NCI-H345 (cell line): Measurements from ENCODE around the gene PSME2.
A peak's percentile ranks its signal among the peaks of the same experiment; 100 is the strongest.

ENCODE experiments used
- DNase-seq: peaks from one replicate; lab custom pipeline; 2025; lab: John Stamatoyannopoulos, UW

PSME2 gene

DNA sequence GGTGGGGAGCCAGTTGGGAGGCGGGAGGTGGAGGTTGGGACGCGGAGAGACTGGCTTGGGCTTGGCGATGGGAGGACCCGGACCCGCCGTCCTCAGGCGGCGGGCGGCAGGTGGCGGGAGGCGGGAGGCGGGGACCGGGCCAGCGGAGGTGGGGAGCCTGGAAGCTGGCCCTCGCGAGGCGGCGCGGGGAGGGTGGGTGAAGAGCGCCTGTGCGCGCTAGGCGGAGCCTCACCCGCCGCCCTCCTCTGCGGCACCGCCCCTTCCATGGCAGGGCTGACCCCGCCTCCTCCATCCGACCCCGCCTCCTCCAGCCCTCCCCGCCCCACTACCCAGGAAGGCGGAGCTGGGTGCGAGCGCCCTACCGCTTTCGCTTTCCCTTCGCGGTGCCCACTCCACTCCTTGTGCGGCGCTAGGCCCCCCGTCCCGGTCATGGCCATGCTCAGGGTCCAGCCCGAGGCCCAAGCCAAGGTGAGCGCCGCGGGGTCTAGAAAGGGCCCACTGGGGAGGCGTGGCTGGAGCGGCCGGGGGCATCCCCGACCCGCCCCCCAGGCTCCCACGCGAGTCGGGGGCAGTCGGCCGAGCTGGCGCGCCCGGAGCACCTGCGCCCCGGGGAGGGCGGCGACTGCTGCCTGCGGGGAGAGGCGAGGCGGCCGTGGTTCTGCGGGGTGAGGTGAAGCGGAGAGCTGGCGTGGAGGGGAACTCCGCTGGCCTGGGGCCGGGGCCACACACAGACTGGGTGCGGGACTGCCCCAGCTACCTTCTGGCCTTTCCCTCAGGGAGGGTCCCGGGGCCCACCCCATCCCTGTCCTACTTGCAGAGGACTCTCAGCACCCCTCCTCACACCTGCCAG, 10.4 kb downstream of the PSME2 start, which contains the start of gene PSME1:
PSME1 (plus strand) TSS at position 361 of the 850 bp plus-strand sequence; CDS start at position 430, 69 bp downstream.
- DNase-seq: peak; percentile 94

- no peak for DNase-seq
Observed at GRCh38 chr14:24135584-24135833, 10.9 kb downstream of the PSME2 start.

GRCh38 chr14:24133735-24134134, 12.7 kb downstream of the PSME2 start:
- no peak for DNase-seq

GRCh38 chr14:24132976-24133375, 13.4 kb downstream of the PSME2 start:
- no peak for DNase-seq

DNA sequence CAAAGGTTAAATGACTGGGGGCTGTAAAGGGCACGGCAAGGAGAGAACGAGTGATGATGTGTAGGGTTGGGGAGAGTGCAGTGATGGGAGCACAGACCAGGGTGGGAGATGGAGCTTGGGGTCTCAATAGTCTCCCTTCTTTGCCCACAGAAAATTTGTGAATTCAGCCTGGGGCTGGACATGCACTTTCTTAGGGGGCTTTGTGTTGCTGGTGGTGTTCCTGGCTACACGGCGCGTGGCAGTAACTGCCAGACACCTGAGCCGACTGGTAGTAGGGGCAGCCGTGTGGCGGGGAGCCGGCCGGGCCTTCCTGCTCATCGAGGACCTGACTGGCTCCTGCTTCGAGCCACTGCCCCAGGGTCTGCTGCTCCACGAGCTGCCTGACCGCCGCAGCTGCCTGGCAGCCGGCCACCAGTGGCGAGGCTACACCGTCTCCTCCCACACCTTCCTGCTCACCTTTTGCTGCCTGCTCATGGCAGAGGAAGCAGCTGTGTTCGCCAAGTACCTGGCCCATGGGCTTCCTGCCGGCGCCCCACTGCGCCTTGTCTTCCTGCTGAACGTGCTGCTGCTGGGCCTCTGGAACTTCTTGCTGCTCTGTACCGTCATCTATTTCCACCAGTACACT, 14.2 kb downstream of the PSME2 start:
- DNase-seq: no peak

DNA sequence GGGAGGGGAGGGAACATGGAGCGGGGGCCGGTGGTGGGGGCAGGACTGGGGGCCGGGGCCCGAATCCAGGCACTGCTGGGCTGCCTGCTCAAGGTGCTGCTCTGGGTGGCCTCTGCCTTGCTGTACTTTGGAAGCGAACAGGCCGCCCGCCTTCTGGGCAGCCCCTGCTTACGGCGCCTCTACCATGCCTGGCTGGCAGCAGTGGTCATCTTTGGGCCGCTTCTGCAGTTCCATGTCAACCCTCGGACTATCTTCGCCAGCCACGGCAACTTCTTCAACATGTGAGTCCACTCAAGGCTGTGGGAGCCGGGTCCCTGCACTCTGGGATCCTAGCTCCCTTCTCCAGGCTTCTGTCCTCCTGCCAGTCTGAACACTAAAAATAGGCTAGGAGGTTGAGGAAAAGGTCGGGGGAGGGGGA, 14.9 kb downstream of the PSME2 start:
- DNase-seq: no peak

GRCh38 chr14:24130717-24131548, 15.5 kb downstream of the PSME2 start:
- no peak for DNase-seq

DNA sequence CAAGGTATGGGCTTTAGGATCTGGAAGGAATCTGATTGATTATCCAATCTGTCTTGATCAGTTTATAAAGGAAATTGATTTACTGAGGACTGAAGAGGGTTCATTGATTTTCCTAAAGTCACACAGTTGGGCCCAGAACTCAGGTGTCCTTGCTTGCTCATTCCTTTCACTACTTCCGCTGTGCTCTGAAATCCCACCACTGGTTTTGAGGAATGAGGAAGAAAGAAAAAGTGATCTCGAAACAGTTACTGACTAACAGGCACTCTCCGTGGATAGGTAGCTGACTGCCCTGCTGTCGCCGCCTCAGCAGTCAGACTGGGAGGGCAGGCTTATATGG, 16.1 kb downstream of the PSME2 start, which contains the start of gene FITM1:
FITM1 (plus strand) TSS at position 280 of the 337 bp plus-strand sequence. CDS start 905 bp downstream, outside the sequence.
- no peak for DNase-seq

DNA sequence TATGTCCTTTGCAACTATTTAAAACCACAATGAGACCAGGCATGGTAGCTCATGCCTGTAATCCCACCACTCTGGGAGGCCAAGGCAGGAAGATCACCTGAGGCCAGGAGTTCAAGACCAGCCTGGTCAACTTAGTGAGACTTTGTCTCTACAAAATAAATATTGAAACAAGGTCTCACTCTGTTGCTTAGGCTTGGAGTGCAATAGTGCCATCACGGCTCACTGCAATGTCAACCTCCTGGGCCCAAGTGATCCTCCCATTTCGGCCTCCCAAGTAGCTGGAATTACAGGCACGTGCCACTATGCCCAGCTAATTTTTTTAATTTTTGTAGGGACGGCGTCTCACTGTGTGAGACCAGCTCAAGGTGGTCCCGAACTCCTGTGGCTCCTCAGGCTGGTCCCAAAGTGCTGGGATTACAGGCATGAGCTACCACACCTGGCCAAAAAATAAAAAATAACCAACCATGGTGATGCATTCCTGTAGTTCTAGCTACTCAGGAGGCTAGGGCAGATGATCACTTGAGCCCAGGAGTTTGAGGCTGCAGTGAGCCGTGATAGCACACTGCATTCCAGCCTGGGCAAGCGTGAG, 16.9 kb downstream of the PSME2 start:
- DNase-seq: no peak

- no peak for DNase-seq
Observed at GRCh38 chr14:24127673-24128072, 18.7 kb downstream of the PSME2 start.

DNA sequence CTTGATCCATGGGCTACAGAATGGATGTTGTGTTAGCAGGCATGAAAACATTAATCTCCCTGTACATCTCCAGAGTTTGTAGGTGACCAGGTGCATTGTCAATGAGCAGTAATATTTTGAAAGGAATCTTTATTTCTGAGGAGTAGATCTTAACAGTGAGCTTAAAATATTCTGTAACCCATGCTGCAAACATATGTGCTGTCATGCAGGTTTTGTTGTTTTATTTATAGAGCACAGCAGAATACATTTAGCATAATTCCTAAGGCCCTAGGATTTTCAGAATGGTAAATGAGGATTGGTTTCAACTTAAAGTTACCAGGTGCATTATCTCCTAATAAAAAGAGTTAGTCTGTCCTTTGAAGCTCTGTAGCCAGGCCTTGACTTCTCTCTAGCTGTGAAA, 19.5 kb downstream of the PSME2 start:
- no peak for DNase-seq

DNA sequence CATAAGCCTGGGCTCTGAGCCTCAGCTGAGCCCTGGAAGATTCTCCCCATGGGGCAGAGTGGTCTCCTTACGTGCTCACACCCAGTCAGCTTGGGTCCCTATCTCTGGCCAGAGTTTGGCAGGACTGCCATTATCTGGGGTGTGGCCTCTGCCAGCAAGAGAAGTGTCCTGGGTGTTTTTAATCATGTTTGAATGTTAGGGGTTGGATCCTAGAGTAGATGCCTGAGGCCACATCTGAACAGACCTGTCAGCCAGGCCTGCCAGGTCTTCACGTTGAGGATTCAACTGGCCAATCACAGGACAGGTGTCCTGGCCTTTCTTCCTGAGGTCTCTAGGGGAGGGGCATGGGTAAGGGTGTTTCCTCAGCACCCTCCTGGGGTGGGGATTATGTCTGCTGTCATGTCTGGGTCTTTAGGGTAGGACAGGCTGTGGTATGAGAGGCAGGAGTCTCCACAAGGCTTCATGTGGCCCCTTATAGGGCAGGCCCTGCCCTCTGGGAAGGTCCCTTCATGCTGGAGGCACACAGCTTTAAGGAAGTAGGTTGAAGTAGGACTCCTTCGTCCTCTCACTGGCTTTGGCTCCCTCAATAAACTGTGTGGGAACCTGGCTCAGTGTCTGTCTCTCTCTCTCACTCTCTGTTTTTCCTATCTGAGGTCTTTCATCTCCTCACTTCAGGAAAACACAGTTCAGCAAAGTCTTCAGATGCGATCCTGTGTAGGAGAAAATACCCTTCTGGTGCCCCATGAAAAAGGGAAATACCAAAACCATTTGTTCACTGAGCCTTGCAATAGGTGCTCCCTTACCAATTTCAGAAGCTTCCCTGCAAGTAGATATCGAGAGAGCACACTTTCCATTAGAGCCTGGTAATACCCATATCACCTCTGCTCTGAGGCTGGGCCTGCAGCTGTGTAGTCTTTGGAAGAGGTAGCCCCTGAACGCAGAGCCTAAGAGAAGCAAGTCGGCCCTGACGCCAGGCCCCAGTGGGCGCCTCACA, 22.7 kb downstream of the PSME2 start:
- no peak for DNase-seq

GRCh38 chr14:24122898-24123297, 23.5 kb downstream of the PSME2 start:
- DNase-seq: no peak

GRCh38 chr14:24122416-24122815, 24.0 kb downstream of the PSME2 start:
- no peak for DNase-seq

DNA sequence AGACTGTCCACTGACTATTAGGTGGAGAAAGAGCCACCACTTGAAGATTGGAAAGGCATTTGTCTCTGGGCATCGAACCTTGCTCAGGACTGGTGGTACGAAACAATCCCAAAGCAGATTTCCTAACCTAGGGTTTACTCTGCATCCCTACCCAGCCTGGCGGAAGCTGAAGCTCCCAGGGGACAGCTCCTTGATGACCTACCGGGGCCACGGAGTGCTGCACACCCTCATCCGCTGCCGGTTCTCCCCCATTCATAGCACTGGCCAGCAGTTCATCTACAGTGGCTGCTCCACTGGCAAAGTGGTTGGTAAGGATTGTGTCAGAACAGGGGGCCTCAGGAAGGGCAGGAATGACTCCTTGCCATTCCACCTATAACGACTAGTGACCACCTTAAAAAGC, 25.2 kb downstream of the PSME2 start:
- no peak for DNase-seq

- no peak for DNase-seq
Observed at GRCh38 chr14:24119691-24120090, 26.7 kb downstream of the PSME2 start.

DNA sequence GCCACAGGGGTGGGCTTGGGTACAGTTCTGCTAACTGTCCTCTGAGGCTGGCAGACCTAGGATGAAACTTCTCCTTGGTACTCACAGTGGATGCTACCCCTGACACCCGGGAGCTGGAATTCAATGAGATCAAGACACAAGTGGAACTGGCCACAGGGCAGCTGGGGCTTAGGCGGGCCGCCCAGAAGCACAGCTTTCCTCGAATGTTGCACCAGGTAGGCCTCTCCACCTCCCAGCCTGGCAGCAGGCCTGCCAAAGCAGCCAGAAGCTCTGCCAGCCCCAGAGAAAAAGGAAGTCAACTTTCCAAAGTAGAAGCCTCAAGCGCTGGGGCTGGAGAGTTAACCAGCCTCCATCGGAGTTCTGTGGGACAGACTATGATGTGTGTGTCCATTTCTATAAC, 29.2 kb downstream of the PSME2 start:
- DNase-seq: no peak

- no peak for DNase-seq
Observed at GRCh38 chr14:24116128-24116814, 30.1 kb downstream of the PSME2 start.

GRCh38 chr14:24115422-24116127, 30.8 kb downstream of the PSME2 start:
- DNase-seq: no peak
